NCI-H1436 treated with DMSO at 0.1 percent for 48 hours (cell line): ENCODE results near the gene FNDC3B.
"Not testable (repeated sequence)": the region's sequence is repeated elsewhere in the genome, so short reads cannot be mapped to it uniquely, and the experiment has no call there.

Experiments used
- DNase-seq: peaks from one replicate; lab custom pipeline; 2025; lab: John Stamatoyannopoulos, UW

Gene FNDC3B

DNA sequence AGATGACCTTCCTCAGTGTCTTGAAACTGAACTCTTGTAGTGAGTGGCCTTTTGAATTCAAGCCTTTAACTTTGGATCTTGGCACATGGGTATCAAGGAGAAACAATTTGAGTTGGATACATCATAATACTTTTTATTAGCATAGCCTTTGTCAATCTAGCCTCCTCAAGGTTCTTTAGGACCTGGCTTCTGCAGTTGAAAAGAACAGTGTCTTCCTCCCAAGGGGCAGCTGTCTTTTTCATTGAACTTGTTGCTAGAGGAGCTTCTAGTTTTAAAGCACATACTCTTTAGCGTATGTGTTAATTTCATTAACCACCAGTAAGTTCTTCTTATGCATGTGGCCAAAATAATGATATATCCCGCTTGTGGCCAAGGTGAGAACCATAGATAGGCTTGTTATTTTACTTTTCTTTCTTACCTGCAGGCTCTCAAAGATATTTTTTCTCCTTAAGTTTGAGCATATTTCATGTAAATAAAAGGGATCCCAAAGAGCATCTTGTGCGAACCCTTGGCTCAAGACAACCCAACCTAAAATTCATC, 325.7 kb downstream of the FNDC3B start:
- DNase-seq = no peak

DNA sequence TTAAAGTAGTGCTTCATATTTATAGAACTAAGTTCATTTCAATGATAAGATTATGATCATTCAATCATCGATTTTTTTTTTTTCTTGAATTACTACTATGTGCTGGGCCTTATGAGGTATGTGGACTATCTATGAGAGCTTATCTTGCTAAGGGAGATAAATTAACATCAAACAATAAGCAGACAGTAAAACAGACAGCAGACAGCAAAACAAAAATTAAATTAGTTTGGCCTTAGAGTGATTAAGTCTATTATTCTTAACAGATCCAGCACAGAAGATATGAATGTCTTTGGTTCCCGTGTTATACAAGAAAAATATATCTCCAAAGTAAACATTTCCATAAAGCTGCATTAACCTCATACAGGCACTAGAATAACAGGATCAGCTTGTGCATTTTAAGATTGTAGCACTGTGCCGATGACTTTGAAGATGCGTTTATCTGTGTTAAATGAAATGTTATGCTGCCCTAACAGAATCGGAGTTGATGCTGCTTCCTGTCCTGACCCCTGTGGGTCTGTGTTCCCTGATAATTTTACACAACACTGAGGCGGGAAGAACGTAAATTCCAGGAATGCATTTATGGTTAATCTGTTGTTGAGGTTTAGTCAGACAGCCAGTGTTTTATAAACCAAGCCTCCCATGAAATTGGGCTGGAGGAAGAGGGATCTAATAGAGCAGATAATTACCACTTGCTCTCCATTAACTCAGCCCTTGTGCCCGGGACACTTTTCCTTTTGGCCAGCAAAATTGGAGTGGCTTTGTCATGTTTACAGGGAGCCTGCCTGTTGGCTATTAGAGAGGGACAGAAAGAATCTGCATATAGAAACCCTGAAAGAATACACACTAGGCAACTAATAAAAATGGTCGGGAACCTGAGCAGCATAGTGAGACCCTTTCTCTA, 328.1 kb downstream of the FNDC3B start:
- no peak for DNase-seq

DNA sequence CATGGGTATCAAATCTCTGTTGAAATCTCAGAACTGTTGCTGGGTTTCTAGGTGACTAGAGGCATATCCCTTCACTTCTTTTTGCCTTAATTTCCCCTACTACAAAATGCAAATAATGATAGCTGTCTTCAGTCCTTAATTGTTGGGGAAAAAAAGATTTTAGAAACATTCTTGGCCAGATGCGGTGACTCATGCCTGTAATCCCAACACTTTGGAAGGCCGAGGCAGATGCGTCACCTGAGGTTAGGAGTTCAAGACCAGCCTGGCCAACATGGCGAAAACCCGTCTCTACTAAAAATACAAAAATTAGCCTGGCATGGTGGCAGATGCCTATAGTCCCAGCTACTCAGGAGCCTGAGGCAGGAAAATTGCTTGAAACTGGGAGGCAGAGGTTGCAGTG, 329.2 kb downstream of the FNDC3B start:
- not testable (repeated sequence) for DNase-seq

DNA sequence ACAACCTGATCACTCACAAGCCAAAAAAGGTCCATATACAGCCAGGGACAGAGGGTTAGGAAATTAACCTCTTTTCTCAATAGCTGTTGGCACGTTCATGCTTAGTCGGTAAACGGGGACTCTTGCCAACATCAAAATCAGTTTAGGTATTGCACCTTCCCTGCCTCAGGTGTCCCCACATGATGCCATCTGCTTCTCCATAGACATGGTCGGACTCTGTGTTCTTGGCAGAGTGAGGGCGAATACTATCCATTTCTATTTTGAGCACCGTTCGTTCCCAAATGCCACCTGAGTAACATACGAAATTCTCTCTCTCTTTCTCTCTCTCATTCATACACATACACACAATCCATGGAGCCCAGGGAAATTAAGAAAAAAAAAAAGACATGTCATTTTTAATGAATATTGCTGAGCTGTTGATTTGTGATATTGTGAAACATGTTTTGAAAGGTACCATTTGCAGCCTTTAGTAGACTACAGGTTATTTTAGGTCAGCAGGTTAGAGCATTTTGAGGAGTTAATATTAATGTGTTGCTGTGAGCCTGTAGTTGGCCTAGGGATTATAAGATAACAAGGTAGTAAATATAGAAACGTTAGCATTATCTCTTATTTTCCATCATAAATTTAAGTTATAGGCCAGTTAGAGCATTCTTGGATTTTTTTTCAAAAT, 330.3 kb downstream of the FNDC3B start:
- no peak for DNase-seq

GRCh38 chr3:172370419-172370818, 331.0 kb downstream of the FNDC3B start:
- no peak for DNase-seq

GRCh38 chr3:172371544-172371943, 332.2 kb downstream of the FNDC3B start:
- DNase-seq = no peak

DNA sequence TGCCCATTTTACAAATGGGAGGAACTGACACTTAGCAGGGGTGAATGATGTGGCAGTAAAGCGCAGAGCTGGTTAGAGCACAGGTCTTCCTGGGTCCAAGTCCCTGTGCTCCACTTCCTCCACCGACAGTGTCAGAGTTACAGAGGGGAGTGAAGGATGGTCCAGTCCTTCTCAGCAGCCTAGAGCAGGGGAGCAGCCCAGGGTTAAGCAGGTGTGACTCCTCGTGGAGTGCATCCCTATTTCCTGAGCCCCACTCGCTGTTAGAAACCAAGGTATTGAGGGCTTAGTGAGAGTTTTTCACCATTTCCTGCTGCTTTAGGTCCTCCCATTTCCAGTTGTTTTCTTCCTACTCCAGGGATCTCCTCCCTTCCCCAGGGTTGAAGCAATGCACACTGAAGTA, 333.5 kb downstream of the FNDC3B start:
- no peak for DNase-seq

GRCh38 chr3:172373912-172374311, 334.5 kb downstream of the FNDC3B start:
- no peak for DNase-seq

DNA sequence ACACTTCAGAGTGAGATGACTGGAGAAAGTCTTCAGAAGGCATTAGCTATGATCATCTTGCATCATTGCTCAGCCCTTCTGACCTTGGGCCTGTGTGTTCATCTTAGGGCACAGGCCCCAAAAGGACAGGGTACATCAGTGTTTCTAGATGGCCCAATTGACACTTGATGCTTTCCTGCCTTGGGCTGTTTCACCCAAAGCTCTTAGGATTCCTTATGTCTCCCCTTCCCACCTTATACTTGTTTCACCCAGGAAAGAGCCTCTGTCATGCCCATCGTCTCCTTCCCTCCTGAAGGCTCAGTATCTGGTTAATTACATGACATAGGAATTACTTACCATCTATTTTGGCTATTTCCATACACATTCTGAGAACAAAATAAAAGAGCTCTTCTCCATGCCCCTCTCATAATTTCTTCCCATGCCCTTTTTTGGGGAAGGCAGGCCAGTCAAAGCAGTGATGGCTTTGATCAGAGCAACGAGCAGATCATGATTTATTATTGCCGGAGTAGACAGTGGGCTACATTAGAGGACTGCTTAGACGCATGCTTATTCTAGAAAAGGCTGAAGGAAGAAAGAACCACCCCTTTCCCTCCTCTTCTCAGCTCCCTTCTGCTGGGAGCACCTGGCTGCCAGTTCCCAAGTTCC, 335.9 kb downstream of the FNDC3B start:
- DNase-seq = no peak

DNA sequence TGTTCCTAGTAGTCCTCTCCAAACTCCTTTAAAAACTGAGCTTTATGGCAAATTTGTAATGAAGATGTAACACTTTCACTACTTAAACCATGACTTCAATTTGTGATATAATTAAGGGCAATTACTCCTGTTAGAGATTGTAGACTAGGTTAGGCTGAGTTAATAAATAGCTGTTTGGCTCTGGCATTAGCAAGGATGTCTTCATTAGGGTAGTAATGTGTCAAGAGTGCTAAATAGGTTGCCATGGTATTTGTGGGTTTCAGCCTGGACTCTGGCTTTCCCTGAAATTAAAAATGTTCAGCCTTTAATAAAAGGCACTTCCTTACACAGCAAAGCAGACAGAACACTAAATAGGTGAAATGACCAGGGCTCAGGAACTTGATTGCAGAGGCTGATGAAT, 337.0 kb downstream of the FNDC3B start:
- DNase-seq = no peak

DNA sequence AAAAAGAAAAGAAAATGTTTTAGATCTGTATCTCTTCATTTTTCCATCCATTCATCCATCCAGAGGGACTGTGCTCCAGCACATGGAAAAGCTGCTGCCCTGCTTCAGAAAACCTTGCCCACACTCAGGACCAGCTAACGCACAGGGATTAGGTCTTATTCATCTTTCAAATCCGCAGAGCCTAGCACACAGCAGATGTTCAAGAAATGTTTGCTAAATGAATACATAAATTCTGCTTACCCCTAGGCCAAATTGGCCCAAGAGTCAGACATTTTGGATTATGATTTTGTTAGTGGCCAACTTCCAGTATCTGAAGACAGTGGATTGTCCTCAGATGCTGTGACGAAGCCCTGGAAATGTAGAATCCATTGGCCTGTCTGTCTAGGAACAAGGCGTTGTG, 337.5 kb downstream of the FNDC3B start:
- no peak for DNase-seq

DNA sequence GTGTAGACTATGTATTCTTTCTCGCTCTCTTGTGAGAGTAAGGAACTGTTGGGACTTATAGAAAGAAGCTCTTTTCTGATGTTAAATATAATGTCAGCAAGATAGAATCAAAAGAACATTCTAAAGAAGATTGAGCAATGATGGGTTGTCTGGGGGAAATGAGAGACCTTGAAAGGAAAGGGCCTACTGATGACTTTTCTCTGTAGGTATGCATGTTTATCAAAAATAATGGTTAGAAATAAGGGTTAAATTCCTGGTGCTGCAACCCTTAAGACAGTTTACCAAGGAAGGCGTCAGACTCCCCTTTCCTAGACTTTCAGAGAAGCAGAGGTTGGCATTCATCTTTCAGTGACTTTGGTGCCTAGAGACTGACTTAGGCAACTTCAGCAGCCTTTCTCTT, 339.1 kb downstream of the FNDC3B start:
- no peak for DNase-seq

DNA sequence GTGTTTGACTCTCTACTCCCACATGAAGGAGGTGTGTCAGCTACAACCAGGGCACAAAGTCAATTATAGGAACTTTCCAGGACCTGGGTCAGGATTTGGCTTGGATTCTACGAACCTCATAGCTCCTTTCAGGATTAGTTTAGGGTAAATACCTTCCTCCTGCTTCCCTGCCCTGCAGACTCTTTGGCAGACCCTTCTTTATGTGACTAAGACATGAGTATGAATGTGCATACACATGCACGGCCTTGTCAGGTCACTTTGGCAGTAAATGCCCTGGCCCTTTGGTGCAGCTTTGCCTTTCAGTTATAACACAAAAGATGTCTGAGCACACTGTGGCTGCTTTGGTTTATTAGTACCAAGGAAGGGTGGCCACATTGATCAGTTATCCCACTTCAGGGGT, 340.0 kb downstream of the FNDC3B start:
- no peak for DNase-seq

GRCh38 chr3:172380632-172381031, 341.3 kb downstream of the FNDC3B start:
- DNase-seq = no peak

DNA sequence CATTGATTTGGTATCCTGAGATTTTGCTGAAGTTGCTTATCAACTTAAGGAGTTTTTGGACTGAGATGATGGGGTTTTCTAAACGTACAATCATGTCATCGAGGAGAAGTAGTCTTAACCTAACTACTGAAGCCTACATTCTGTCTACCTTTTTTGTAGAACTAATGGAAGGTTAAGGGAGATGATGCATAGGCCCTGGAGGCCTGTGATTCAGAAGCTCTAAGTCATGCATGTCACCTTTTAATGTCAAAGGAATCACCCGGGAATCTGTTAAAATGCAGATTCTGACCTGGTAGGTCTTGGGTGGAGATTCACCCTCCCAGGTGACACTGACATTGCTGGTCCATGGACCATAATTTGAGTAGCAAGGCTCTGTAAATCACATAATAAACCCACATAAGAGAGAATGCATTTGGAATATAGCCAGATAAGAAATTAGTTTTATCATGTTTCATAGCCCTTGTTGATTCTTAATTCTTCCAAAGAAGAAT, 344.0 kb downstream of the FNDC3B start:
- DNase-seq = no peak

DNA sequence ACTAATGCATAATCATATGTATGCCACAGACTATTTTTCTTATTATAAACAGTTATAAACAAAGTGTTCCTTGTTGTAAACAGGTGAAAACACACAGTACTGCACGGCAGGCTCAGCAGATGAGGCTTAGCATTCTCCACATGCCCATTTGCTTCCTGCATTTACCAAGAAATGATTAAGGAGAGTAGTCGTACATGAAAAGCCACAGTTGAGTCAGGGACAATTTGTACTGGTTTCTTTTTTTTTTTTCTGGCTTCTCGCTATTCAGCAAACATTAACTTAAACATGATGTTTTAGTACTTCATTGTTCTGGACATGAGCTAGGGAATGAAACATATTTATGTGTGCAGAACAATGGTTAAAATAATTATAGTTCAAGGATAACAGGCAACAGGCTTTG, 345.5 kb downstream of the FNDC3B start:
- no peak for DNase-seq

GRCh38 chr3:172387728-172388127, 348.4 kb downstream of the FNDC3B start:
- no peak for DNase-seq

DNA sequence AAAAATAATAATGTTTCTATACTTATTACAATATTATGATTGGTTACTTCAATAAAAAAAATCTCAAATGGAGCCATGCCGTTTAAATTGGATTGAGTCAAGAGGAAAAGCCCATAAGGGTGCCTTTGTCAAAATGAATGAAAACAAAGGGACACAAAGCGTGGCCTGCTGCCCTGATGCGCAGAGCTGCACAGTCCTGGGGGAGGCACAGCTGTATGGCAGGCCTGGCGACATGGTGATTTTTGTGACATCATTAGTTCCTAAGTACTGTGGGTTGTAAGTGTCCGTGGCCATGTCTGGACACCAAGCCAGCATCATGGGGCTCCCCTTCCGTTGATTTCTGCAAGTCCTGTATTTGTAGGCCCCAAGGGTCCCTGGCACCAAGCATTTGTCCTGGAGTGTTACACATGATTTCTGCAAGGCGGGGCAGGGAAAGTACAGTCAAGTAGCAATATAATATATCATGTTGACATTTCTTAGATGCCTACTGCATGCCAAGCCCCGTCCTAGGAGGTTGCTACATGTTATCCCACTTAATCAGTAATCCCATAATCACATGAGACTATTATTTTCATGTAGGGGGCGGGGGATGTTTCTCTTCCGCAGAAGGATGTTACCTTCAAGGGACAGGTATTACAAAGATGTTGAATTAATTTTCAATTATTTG, 349.2 kb downstream of the FNDC3B start:
- no peak for DNase-seq

DNA sequence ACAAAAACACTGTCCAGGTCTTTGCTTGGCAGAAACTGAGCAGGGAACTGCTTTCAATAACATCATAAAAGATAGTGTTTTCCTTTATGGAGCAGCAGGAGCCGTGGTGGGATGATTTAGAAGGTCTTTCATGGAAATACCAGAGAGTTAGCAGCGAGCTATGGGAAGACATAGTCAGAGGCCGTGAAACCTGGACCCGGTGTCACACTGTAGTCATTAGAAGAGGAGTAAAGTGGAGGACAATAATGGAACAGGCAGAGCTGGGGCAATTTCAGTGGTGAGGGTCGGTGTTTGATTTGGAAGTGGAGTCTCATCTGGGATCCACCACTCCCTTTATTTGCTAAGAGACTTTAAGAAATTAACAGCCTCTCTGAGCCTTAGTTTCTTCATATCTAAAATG, 351.4 kb downstream of the FNDC3B start:
- DNase-seq = no peak

- DNase-seq = no peak
Observed at GRCh38 chr3:172391592-172392302, 352.4 kb downstream of the FNDC3B start.

DNA sequence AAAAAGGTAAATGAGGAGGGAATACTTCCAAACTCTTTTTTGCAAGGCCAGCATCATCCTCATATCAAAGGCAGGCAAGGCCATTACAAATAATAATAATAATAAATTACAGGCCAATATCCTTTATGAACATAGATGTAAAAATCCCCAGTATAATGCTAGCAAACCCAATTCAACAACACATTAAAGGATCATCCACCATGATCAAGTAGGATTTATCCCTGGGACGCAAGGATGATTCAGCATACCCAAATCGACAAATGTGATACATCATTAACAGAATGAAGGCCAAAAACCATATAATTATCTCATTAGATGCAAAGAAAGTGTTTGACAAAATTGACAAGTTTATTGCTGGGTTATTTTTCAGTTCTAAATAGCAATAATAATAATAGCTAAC, 355.3 kb downstream of the FNDC3B start:
- DNase-seq = no peak
